RCC 7860 (cell line): ENCODE measurements around the gene AHSP.
"Not testable (repeated sequence)": the region's sequence is repeated elsewhere in the genome, so short reads cannot be mapped to it uniquely, and the experiment has no call there.

Source experiments
- DNase-seq: peaks from one replicate; pipeline ENCODE4 v3.0.0-alpha.2; 2015; ENCODE audit warnings: low spot score
- FAIRE-seq: peaks from 2 replicates; lab custom pipeline; 2012; peaks lifted over from hg19 to GRCh38; lab: Jason Lieb, UNC

Gene AHSP, protein sequence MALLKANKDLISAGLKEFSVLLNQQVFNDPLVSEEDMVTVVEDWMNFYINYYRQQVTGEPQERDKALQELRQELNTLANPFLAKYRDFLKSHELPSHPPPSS

DNA sequence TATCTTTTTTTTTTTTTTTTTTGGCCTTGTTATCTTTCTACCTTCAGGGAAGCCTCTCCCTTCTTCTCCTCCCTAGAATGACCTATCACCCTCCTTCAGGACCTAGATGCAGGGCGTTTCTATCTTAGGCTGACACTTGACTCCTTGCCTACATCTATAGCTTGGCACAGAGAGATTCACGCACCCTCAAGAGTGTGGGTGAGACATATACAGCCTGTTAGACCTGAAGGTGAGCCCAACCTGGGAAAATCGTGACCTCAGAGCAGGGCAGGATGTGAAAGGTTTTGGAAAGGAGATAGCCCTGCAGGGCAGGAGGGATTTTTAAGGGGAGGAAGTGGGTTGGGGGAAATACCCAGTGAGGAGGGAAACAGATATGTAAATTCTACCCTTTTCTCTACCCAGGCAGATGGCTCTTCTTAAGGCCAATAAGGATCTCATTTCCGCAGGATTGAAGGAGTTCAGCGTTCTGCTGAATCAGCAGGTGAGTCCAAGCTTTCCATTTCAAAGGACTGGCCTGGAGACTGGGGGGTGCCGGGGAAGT lies at the start of gene AHSP:
Gene AHSP (plus strand): TSS at position 167 of the 541 bp plus-strand sequence. CDS start 240 bp downstream, at position 407.
- no peak for DNase-seq
- FAIRE-seq = no peak

DNA sequence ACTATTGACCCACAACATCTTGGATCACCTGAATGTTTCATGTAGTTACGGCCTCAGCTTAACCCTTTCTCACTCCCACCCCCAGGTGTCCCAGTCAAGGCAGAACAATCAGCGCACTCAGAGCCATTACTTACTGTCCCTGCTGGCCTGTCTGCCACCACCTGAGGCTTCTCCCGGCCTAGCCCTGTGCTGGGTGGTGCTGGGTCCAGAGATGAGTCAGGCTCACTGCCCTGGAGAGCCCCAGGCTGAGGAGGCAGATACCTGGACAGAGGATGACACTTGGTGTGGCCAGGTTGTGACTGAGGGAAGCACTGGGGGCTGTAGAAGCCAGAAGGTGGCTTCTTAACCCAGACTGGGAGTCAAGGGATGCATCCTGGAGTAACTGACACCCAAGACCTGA lies 48.7 kb upstream of the AHSP start:
- no peak for DNase-seq
- no peak for FAIRE-seq

GRCh38 chr16:31479751-31480150 lies 47.9 kb upstream of the AHSP start:
- no peak for DNase-seq
- no peak for FAIRE-seq

GRCh38 chr16:31480851-31481536 lies 46.7 kb upstream of the AHSP start:
- FAIRE-seq = no peak
- DNase-seq = no peak

DNA sequence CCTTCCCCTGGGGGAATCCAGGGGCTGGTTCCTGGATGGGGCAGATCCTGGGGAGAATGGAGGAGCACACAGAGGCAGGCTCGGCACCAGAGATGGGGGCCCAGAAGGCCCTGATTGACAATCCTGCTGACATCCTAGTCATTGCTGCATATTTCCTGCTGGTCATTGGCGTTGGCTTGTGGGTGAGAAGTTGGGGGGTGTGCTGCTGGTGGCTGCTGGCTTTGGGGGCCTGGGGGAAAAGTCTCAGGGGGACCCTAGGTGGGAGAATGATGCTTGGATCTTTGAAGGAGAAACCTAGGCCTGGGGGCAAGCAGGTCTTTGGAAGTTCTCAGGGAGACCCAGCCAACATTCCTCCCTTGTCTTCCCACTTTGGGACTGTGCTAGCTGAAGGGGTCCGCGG lies 44.6 kb upstream of the AHSP start, which contains the start of gene SLC5A2:
Gene SLC5A2 (plus strand): TSS at position 43 of the 400 bp plus-strand sequence. CDS start 14 bp downstream, at position 57.
- no peak for FAIRE-seq
- no peak for DNase-seq

- DNase-seq, FAIRE-seq: not testable (repeated sequence)
Observed at GRCh38 chr16:31484048-31484447, 43.7 kb upstream of the AHSP start.

GRCh38 chr16:31484491-31485171 lies 43.1 kb upstream of the AHSP start:
- FAIRE-seq (peak; percentile 84), DNase-seq (peak; percentile 82)

DNA sequence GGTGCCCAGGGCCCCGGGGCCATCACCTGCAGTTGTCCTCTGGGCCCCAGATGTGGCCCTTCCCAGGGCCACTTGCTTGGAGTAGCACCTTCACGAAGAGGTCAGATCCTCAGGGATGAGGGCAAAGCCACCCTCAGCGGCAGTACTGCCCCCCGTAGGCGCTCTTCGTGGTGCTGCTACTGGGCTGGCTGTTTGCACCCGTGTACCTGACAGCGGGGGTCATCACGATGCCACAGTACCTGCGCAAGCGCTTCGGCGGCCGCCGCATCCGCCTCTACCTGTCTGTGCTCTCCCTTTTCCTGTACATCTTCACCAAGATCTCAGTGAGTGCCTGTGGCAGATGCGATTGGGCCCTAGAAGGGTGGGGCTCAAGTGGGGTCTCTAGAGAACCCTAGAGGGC lies 42.1 kb upstream of the AHSP start:
- FAIRE-seq (no peak), DNase-seq (no peak)

DNA sequence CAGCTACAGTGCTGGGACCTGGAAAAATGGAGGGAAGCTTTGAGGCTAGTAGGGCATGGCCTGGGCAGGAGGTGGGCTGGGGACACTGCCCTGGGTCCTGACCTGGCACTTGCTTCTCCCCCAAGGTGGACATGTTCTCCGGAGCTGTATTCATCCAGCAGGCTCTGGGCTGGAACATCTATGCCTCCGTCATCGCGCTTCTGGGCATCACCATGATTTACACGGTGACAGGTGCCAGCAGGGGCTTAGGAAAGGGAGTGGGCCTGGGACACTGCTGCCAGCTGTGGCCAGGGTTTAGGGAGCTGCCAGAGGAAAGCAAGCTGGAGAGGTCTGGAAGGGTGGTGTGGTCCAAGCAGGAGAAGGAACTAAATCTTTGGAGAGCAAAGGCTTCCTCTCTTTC lies 41.7 kb upstream of the AHSP start:
- FAIRE-seq (no peak), DNase-seq (no peak)

DNA sequence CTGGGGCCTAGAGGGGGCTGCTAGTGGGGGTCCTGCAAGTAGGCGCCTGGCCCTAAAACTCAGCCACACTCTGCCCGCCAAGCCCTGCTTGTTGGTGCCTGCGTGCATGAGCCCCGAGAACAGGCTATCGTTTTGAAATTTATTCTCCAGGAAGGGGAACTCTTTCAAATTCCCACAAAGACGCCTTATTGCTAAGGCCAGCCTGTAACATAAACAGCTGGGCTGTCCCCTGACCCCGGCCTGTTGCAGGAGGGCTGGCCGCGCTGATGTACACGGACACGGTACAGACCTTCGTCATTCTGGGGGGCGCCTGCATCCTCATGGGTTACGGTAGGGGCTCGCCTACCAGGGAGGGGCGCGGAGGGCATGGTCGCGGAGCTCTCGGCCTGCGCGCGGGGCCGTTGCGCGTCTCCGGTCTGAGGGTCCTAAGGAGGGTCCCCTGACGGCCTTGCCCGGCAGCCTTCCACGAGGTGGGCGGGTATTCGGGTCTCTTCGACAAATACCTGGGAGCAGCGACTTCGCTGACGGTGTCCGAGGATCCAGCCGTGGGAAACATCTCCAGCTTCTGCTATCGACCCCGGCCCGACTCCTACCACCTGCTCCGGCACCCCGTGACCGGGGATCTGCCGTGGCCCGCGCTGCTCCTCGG lies 40.5 kb upstream of the AHSP start:
- FAIRE-seq (no peak), DNase-seq (no peak)

GRCh38 chr16:31487720-31488467 lies 39.8 kb upstream of the AHSP start:
- FAIRE-seq (no peak), DNase-seq (no peak)

- DNase-seq (no peak), FAIRE-seq (no peak)
Observed at GRCh38 chr16:31488468-31489297, 39.0 kb upstream of the AHSP start.

DNA sequence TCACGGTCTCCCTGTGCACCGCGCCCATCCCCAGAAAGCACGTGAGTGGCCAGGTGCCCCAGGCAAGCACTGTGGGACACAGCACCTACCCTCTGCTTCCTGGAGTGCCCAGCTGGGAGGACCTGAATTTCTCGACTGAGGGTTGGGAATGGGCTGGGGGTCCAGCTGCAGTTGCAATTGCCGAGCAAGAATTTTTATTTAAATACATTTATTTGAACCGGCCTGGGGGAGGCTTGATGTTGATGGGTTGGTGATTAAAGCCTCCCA lies 38.5 kb upstream of the AHSP start:
- FAIRE-seq (no peak), DNase-seq (no peak)

- no peak for FAIRE-seq
- no peak for DNase-seq
Observed at GRCh38 chr16:31489616-31490584, 37.8 kb upstream of the AHSP start.

DNA sequence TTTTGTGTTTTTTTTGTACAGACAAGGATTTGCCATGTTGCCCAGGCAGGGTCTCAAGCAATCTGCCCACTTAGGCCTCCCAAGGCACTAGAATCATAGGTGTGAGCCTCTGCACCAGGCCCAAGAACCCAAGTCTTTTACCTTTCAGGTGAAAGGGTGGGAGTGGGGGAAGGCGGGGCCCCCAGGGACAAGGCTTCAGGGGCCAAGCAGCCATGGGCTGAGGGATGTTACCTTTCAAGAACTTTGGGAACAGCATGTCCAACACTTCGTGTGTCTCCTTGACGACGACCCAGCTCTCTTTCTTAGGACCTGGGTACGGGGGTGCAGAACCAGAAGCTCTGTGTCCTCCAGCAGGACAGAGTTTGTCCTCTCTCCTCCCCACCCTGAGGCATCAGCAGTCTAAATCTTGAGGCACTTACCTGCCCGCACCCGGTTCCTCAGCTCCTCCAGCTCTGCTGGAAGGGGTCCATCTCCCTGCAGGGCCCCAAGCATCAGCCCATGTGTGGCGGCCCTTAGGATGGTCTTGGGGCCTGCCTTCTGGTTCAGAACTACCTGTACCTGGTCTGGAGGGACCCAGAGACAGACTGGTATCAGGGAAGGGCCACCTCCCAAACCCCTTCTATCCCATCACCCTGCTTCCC lies 35.8 kb upstream of the AHSP start:
- DNase-seq (no peak), FAIRE-seq (no peak)

DNA sequence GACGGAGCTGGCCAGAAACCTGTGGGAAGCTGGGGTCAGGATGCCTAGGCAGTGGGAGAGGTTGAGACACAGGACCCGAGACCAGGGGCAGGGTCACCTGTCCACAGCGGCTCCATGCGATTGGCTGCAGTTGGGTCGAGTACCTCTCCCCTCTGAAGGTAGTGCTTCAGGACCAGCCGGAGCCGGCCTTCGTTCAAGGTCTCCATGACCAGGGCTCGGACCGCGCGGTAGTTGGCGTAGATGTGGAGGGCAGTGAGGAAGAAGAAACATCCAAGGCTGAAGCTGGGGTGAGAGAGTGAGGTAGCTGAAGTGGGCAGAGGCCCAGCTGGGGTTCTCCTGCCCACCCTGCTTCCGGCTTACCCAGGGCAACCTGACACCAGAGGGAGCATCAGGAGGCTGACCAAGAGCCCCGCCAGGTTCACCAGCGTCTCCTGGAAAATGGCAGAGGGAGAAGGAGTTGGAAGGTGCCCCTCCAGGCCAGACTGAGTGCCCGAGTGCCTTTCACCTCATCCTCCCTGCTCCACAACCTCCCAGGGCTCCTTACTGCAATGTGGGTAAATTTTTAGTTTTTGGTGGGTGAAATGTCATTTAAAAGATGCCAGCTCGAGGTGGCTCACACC lies 34.1 kb upstream of the AHSP start:
- FAIRE-seq (no peak), DNase-seq (no peak)

DNA sequence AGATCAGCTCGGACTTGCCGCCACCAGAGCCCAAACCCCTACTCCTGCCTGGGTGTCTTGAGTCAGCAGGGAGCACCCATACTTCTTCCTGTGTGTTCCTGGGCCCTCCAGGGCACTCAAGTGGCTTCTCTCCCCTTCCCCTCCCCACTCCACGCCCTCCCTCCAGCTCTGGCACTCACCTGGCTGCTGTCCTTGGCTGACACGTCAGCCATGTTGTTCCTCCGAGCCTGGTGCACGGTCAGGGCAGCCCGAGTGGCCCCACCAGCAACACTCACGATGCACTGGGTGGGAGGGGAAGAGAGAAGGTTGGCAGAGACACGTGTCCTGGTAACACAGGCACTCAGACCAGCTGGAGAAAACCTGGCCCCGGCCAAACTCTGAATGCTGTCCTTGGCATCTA lies 31.0 kb upstream of the AHSP start:
- FAIRE-seq = no peak
- no peak for DNase-seq

GRCh38 chr16:31498493-31498892 lies 29.2 kb upstream of the AHSP start:
- no peak for DNase-seq
- no peak for FAIRE-seq
